Keratinocyte (primary cell): ENCODE data around the gene DNAJB5. TPM values are rescaled to one million over a fixed set of nuclear protein-coding genes. Genes with fewer than 3 reads are reported as not detected.

Experiments used
- DNase-seq: peaks from one replicate; pipeline ENCODE4 v3.0.0-alpha.2; 2011; ENCODE audit warnings: low read depth, missing footprints, low spot score
- FAIRE-seq: peaks from 2 replicates; lab custom pipeline; 2011; peaks lifted over from hg19 to GRCh38; lab: Jason Lieb, UNC
- H2AFZ ChIP-seq: 2 replicates; pipeline ENCODE4 v1.6.0; 2012; ENCODE audit warnings: low read length, control low read depth, inconsistent platforms; ENCODE audit not compliant: control insufficient read depth
- H3K27ac ChIP-seq: 2 replicates; pipeline ENCODE4 v1.5.1; 2011; ENCODE audit warnings: low read length; ENCODE audit not compliant: control insufficient read depth, insufficient read depth
- H3K27me3 ChIP-seq: 3 replicates; pipeline ENCODE4 v1.6.0; 2011; ENCODE audit warnings: low read length; ENCODE audit not compliant: control insufficient read depth, insufficient read depth; ENCODE audit errors: extremely low read depth
- H3K36me3 ChIP-seq, 2 experiments: 2 replicates in 1 of 2; 3 replicates in 1 of 2; pipeline ENCODE4 v1.5.1; 2011; ENCODE audit warnings: low read length in 2 of 2, mild to moderate bottlenecking in 1 of 2; ENCODE audit not compliant: control insufficient read depth in 2 of 2, insufficient read depth in 2 of 2; ENCODE audit errors: extremely low read depth in 1 of 2
- H3K4me1 ChIP-seq: 3 replicates; pipeline ENCODE4 v1.5.1; 2011; ENCODE audit warnings: low read length; ENCODE audit not compliant: control insufficient read depth, insufficient read depth; ENCODE audit errors: extremely low read depth
- H3K4me2 ChIP-seq: 3 replicates; pipeline ENCODE4 v1.6.0; 2011; ENCODE audit warnings: low read depth, low read length; ENCODE audit not compliant: control insufficient read depth, insufficient read depth; ENCODE audit errors: extremely low read depth
- H3K4me3 ChIP-seq, 3 experiments: fragments of 200-600 bp in 1 of 3; sonication (generic) in 1 of 3; 2 replicates in 2 of 3; 3 replicates in 1 of 3; pipeline ENCODE4 v1.5.1; 2011 to 2016; ENCODE audit warnings: low read length in 3 of 3, mild to moderate bottlenecking in 3 of 3, control low read depth in 2 of 3, inconsistent platforms in 1 of 3, low read depth in 1 of 3, mixed read lengths in 1 of 3, mixed run types in 1 of 3, moderate library complexity in 1 of 3; ENCODE audit not compliant: control insufficient read depth in 2 of 3, insufficient read depth in 2 of 3; ENCODE audit errors: extremely low read depth in 1 of 3
- H3K79me2 ChIP-seq: 2 replicates; pipeline ENCODE4 v1.6.0; 2012; ENCODE audit warnings: low read length; ENCODE audit not compliant: control insufficient read depth, insufficient read depth
- H3K9ac ChIP-seq: 3 replicates; pipeline ENCODE4 v1.6.0; 2011; ENCODE audit warnings: low read length; ENCODE audit not compliant: control insufficient read depth, insufficient read depth; ENCODE audit errors: extremely low read depth
- H3K9me1 ChIP-seq: 3 replicates; pipeline ENCODE4 v1.6.0; 2011; ENCODE audit warnings: low read length; ENCODE audit not compliant: control insufficient read depth, insufficient read depth; ENCODE audit errors: extremely low read depth
- H3K9me3 ChIP-seq: 2 replicates; pipeline ENCODE4 v1.5.1; 2012; ENCODE audit warnings: low read depth, low read length; ENCODE audit not compliant: control insufficient read depth
- H4K20me1 ChIP-seq: 3 replicates; pipeline ENCODE4 v1.6.0; 2011; ENCODE audit warnings: low read length; ENCODE audit not compliant: control insufficient read depth, insufficient read depth; ENCODE audit errors: extremely low read depth
- CTCF ChIP-seq, 3 experiments: IDR thresholded peaks in 1 of 3; conservative IDR thresholded peaks in 1 of 3; optimal IDR thresholded peaks in 1 of 3; 2 replicates in 2 of 3; 3 replicates in 1 of 3; pipeline versions ENCODE3 to v1.5.1; 2011; ENCODE audit warnings: low read length in 3 of 3, mild to moderate bottlenecking in 3 of 3, moderate library complexity in 2 of 3, control low read depth in 1 of 3, inconsistent platforms in 1 of 3; ENCODE audit not compliant: insufficient read depth in 2 of 3; ENCODE audit errors: extremely low read depth in 1 of 3
- EZH2 ChIP-seq: IDR thresholded peaks from one replicate; pipeline ENCODE4 v1.6.1; 2012; ENCODE audit warnings: inconsistent platforms, mild to moderate bottlenecking, low read length, moderate library complexity
- dilution Hi-C: fragments of 300-500 bp; cut with MboI; formaldehyde crosslinking; loops from one replicate; pipeline ENCODE4 v1.7.0; 2020; ENCODE audit warnings: low sequenced_read_pairs; ENCODE audit not compliant: extremely low pct_ligation_motif_present
- polyA plus RNA-seq, 5 experiments: library from polyadenylated mRNA; depleted of rRNA in 3 of 5; stranded (reverse) in 3 of 5; stranded (forward) in 1 of 5; unstranded in 1 of 5; fragments of >200 nt; gene quantifications; 1 replicate in 1 of 5; 2 replicates in 3 of 5; 3 replicates in 1 of 5; pipeline versions ENCODE4 v1.2.1 to v1.2.3, GENCODE V29; 2011 to 2012; ENCODE audit warnings: missing spikeins in 2 of 5, low read depth in 1 of 5, low replicate concordance in 1 of 5

Gene DNAJB5
- polyA plus RNA-seq, 1 donor (not counting 4 experiments of a cell fraction or from before 2014, with no cell fraction given), result 2.4 TPM

- Histone ChIP-seq H3K27me3 (peaks cover 28% of the 10 kb centered on the region), H3K9me1 (no peaks in the 10 kb centered on the region), H3K79me2 (no peaks in the 10 kb centered on the region), H3K9ac (no peak overlapping the region), H3K9me3 (no peaks in the 10 kb centered on the region), H3K4me3 (no peak overlapping the region), H3K4me2 (peak overlapping the region; percentile 29), H3K4me1 (peaks cover 12% of the 10 kb centered on the region), H2AFZ (no peak overlapping the region), H4K20me1 (no peaks in the 10 kb centered on the region), H3K36me3 (no peaks in the 10 kb centered on the region), H3K27ac (peak overlapping the region; percentile 2)
- TF ChIP-seq EZH2 (no peak), CTCF (optimal IDR thresholded peaks at IDR 0.05 in 1 of 3, IDR thresholded peaks at IDR 0.05 in 1 of 3, conservative IDR thresholded peaks at IDR 0.05 in 1 of 3; ENCODE audit: extremely low read depth in 1 of 3, insufficient read depth in 2 of 3, low read length in 3 of 3) (no peak)
- DNase-seq (no peak), FAIRE-seq (peak; percentile 65)
- dilution Hi-C loops, result no loop called here
These were observed 27.7 kb upstream of the DNAJB5 start for GRCh38 chr9:34961574-34962490.

- Histone ChIP-seq H3K4me2 (peak overlapping the region; percentile 29), H3K4me3 (no peak overlapping the region), H3K9me3 (no peaks in the 10 kb centered on the region), H3K27me3 (peaks cover 23% of the 10 kb centered on the region), H3K9ac (no peak overlapping the region), H3K4me1 (peaks cover 12% of the 10 kb centered on the region), H4K20me1 (no peaks in the 10 kb centered on the region), H3K27ac (no peak overlapping the region), H3K79me2 (no peaks in the 10 kb centered on the region), H3K36me3 (no peaks in the 10 kb centered on the region), H3K9me1 (no peaks in the 10 kb centered on the region), H2AFZ (no peak overlapping the region)
- FAIRE-seq (peak; percentile 48), DNase-seq (no peak)
- no peak for TF ChIP-seq EZH2
- no peak for TF ChIP-seq CTCF (optimal IDR thresholded peaks at IDR 0.05 in 1 of 3, IDR thresholded peaks at IDR 0.05 in 1 of 3, conservative IDR thresholded peaks at IDR 0.05 in 1 of 3; ENCODE audit: extremely low read depth in 1 of 3, insufficient read depth in 2 of 3, low read length in 3 of 3)
- dilution Hi-C loops, result no loop called here
These were observed 27.0 kb upstream of the DNAJB5 start for GRCh38 chr9:34962546-34962945.
